Gastrocnemius medialis (tissue), 4 donors: ENCODE results near the gene ZNF579.

Experiments
- CTCF ChIP-seq, 5 experiments: fragments of 450-650 bp in 3 of 5; fragments of 200-600 bp in 2 of 5; sonication (generic) in 2 of 5; IDR thresholded peaks in 4 of 5; conservative IDR thresholded peaks in 1 of 5; 1 replicate in 4 of 5; 2 replicates in 1 of 5; pipeline ENCODE4 v1.5.1; 2016 to 2019; ENCODE audit warnings: antibody characterized with exemption in 5 of 5, mild to moderate bottlenecking in 3 of 5, moderate library complexity in 3 of 5
- POLR2A ChIP-seq, 2 donors: fragments of 450-650 bp; IDR thresholded peaks; one replicate each; pipeline ENCODE4 v1.6.1; 2017; ENCODE audit warnings: antibody characterized with exemption in 2 of 2, mild to moderate bottlenecking in 2 of 2, moderate library complexity in 2 of 2

GRCh38 chr19:55544014-55544413 lies 36.6 kb downstream of the ZNF579 start:
- TF ChIP-seq CTCF (IDR thresholded peaks at IDR 0.05 in 4 of 5, conservative IDR thresholded peaks at IDR 0.05 in 1 of 5) (no peak), POLR2A (IDR thresholded peaks at IDR 0.05) (no peak)
